GM23338 (cell line): ENCODE results near the gene NEO1. TPM values are rescaled to one million over a fixed set of nuclear protein-coding genes. Genes with fewer than 3 reads are reported as not detected.
A peak's percentile ranks its signal among the peaks of the same experiment; 100 is the strongest.

ENCODE experiments used
- ATAC-seq: fragments of 200-7000 bp; cut with Tn5 transposase; 3 replicates; pipeline ENCODE4 v1.9.1; 2020
- DNase-seq: peaks from one replicate; pipeline ENCODE4 v3.0.0-alpha.2; 2015; ENCODE audit warnings: low spot score
- H2AFZ ChIP-seq: fragments of 200-600 bp; sonication (generic); 2 replicates; pipeline ENCODE4 v1.8.0; 2016; ENCODE audit warnings: antibody characterized with exemption, mild to moderate bottlenecking, moderate library complexity
- H3F3A ChIP-seq: fragments of 200-600 bp; sonication (generic); replicated peaks from 2 replicates; pipeline ENCODE4 v1.8.0; 2017; ENCODE audit warnings: antibody characterized with exemption, mixed run types, low read depth
- H3K27ac ChIP-seq: fragments of 200-600 bp; sonication (generic); 2 replicates; pipeline ENCODE4 v1.6.1; 2016; ENCODE audit warnings: low read depth
- H3K27me3 ChIP-seq: fragments of 200-600 bp; sonication (generic); 2 replicates; pipeline ENCODE4 v1.8.0; 2016; ENCODE audit warnings: mild to moderate bottlenecking, mixed run types, moderate library complexity; ENCODE audit not compliant: insufficient read depth
- H3K36me3 ChIP-seq: fragments of 200-600 bp; sonication (generic); 2 replicates; pipeline ENCODE4 v1.8.0; 2016; ENCODE audit warnings: mild to moderate bottlenecking; ENCODE audit not compliant: insufficient read depth
- H3K4me1 ChIP-seq: fragments of 200-600 bp; sonication (generic); 2 replicates; pipeline ENCODE4 v1.8.0; 2016; ENCODE audit warnings: mild to moderate bottlenecking, moderate library complexity; ENCODE audit not compliant: insufficient read depth
- H3K4me2 ChIP-seq: fragments of 200-600 bp; sonication (generic); 2 replicates; pipeline ENCODE4 v1.7.1; 2017; ENCODE audit warnings: mixed run types
- H3K4me3 ChIP-seq: fragments of 200-600 bp; sonication (generic); 2 replicates; pipeline ENCODE4 v1.6.1; 2016; ENCODE audit warnings: mixed run types
- H3K79me2 ChIP-seq: fragments of 200-600 bp; sonication (generic); replicated peaks from 2 replicates; pipeline ENCODE4 v1.8.0; 2017; ENCODE audit warnings: mild to moderate bottlenecking; ENCODE audit not compliant: insufficient read depth
- H3K9me2 ChIP-seq: fragments of 200-600 bp; sonication (generic); 2 replicates; pipeline ENCODE4 v1.8.0; 2017; ENCODE audit not compliant: insufficient read depth
- H4K20me1 ChIP-seq: fragments of 200-600 bp; sonication (generic); replicated peaks from 2 replicates; pipeline ENCODE4 v1.8.0; 2017; ENCODE audit warnings: mild to moderate bottlenecking; ENCODE audit not compliant: insufficient read depth
- H3K27ac Mint-ChIP-seq: 2 replicates; pipeline ENCODE4 v1.8.0; 2020; ENCODE audit warnings: inconsistent platforms, mild to moderate bottlenecking, moderate library complexity, mixed read lengths
- H3K27me3 Mint-ChIP-seq: 3 replicates; pipeline ENCODE4 v1.8.0; 2022; ENCODE audit warnings: low read depth, mild to moderate bottlenecking, moderate library complexity, mixed read lengths, inconsistent platforms; ENCODE audit not compliant: insufficient read depth, poor library complexity
- H3K36me3 Mint-ChIP-seq: 3 replicates; pipeline ENCODE4 v1.8.0; 2021; ENCODE audit warnings: low read depth, mild to moderate bottlenecking, inconsistent platforms, moderate library complexity, mixed read lengths
- H3K4me1 Mint-ChIP-seq: 3 replicates; pipeline ENCODE4 v1.8.0; 2020; ENCODE audit warnings: mild to moderate bottlenecking, inconsistent platforms, mixed read lengths
- H3K4me3 Mint-ChIP-seq: 3 replicates; pipeline ENCODE4 v1.8.0; 2021; ENCODE audit warnings: moderate library complexity, mild to moderate bottlenecking, inconsistent platforms, mixed read lengths
- H3K9me3 Mint-ChIP-seq: 3 replicates; pipeline ENCODE4 v1.8.0; 2020; ENCODE audit warnings: moderate library complexity, mild to moderate bottlenecking, inconsistent platforms, mixed read lengths
- CREB1 ChIP-seq: fragments of 250-450 bp; sonication (Bioruptor Pico); IDR thresholded peaks from 2 replicates; pipeline ENCODE4 v1.5.0; 2020; ENCODE audit warnings: low read depth, mild to moderate bottlenecking, moderate library complexity
- EZH2 ChIP-seq: fragments of 200-600 bp; sonication (generic); IDR thresholded peaks from one replicate; pipeline ENCODE4 v1.8.0; 2017; ENCODE audit warnings: antibody characterized with exemption, mild to moderate bottlenecking, low read depth; ENCODE audit not compliant: unreplicated experiment
- EZH2phosphoT487 ChIP-seq: fragments of 200-600 bp; sonication (generic); IDR thresholded peaks from one replicate; pipeline ENCODE4 v1.8.1; 2018; ENCODE audit warnings: antibody characterized with exemption; ENCODE audit not compliant: unreplicated experiment
- JUNB ChIP-seq: IDR thresholded peaks from one replicate; pipeline ENCODE4 v1.6.1; 2016; ENCODE audit warnings: antibody characterized with exemption; ENCODE audit not compliant: unreplicated experiment
- NANOG ChIP-seq: IDR thresholded peaks from 2 replicates; pipeline ENCODE4 v1.6.1; 2016; ENCODE audit warnings: antibody characterized with exemption, borderline replicate concordance
- POLR2AphosphoS5 ChIP-seq: IDR thresholded peaks from 2 replicates; pipeline ENCODE4 v1.6.1; 2016; ENCODE audit warnings: antibody characterized with exemption, low read depth
- STAT1 ChIP-seq: IDR thresholded peaks from one replicate; pipeline ENCODE4 v1.6.1; 2016; ENCODE audit warnings: antibody characterized with exemption; ENCODE audit not compliant: unreplicated experiment
- ZNF114 ChIP-seq: fragments of 250-450 bp; sonication (Bioruptor Pico); IDR thresholded peaks from 2 replicates; pipeline ENCODE4 v1.5.0; 2020; ENCODE audit warnings: mild to moderate bottlenecking, moderate library complexity
- ZNF331 ChIP-seq: fragments of 250-450 bp; sonication (Bioruptor Pico); IDR thresholded peaks from 2 replicates; pipeline ENCODE4 v1.5.0; 2020; ENCODE audit warnings: low read depth, mild to moderate bottlenecking, moderate library complexity
- polyA plus RNA-seq: library from polyadenylated mRNA; unstranded; fragments of >200 nt; fragmentation: Nextera tagmentation; extraction: Ambion mirVana; gene quantifications from 2 replicates; pipeline ENCODE4 v1.2.1, GENCODE V29; 2016
- total RNA-seq: library from RNA; depleted of rRNA; stranded (reverse); fragments of >200 nt; shearing (Covaris generic); gene quantifications from 2 replicates; pipeline ENCODE4 v1.2.3, GENCODE V29; 2014
- TF ChIP-seq, protein P1 (sequence below), 2 experiments: fragments of 200-600 bp in 1 of 2; sonication (generic) in 1 of 2; conservative IDR thresholded peaks; 2 replicates each; pipeline versions ENCODE4 v1.5.1 to v1.6.1; 2016 to 2017; ENCODE audit warnings: antibody characterized with exemption in 2 of 2, low read depth in 2 of 2, mild to moderate bottlenecking in 2 of 2, moderate library complexity in 1 of 2
- TF ChIP-seq, protein P2 (sequence below): IDR thresholded peaks from one replicate; pipeline ENCODE4 v1.6.1; 2018; ENCODE audit warnings: antibody characterized with exemption; ENCODE audit not compliant: unreplicated experiment
- TF ChIP-seq, protein P3 (sequence below): fragments of 250-450 bp; sonication (Bioruptor Pico); IDR thresholded peaks from 2 replicates; pipeline ENCODE4 v1.5.0; 2020; ENCODE audit warnings: mild to moderate bottlenecking, moderate library complexity
- TF ChIP-seq, protein P4 (sequence below): IDR thresholded peaks from 2 replicates; pipeline ENCODE4 v1.6.1; 2016; ENCODE audit warnings: antibody characterized with exemption

Gene NEO1
- total and polyA plus RNA-seq, 2 experiments from 2014 or later: 8.4 to 45.8 TPM

DNA sequence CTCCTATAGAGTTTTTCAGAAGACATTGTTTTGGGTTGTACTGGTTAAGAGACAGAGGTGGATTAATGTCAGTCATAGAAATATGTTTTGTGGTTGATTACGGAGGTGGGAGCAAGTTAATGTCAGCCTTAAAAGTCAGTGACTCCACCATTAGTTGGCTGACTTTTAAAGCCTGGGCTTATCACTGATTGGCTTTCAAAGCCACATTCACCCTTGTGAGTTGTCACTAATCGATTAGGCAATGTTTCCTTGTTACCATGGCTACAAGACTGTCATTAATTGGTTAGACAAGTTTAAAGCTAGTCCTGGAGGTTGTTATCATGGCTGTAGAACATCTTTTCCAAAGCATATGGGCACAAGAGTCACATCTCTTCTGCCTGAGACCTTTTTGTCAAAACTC, 73.0 kb downstream of the NEO1 start:
- no peaks in the 10 kb centered on the region for H3F3A ChIP-seq
- no peak overlapping the region for H3K4me3 ChIP-seq
- ATAC-seq (no peak), DNase-seq (peak; percentile 9)
- no peak overlapping the region for H3K27ac ChIP-seq
- no peaks in the 10 kb centered on the region for H3K4me1 ChIP-seq
- H2AFZ ChIP-seq: no peak overlapping the region
- TF ChIP-seq, protein P1, sequence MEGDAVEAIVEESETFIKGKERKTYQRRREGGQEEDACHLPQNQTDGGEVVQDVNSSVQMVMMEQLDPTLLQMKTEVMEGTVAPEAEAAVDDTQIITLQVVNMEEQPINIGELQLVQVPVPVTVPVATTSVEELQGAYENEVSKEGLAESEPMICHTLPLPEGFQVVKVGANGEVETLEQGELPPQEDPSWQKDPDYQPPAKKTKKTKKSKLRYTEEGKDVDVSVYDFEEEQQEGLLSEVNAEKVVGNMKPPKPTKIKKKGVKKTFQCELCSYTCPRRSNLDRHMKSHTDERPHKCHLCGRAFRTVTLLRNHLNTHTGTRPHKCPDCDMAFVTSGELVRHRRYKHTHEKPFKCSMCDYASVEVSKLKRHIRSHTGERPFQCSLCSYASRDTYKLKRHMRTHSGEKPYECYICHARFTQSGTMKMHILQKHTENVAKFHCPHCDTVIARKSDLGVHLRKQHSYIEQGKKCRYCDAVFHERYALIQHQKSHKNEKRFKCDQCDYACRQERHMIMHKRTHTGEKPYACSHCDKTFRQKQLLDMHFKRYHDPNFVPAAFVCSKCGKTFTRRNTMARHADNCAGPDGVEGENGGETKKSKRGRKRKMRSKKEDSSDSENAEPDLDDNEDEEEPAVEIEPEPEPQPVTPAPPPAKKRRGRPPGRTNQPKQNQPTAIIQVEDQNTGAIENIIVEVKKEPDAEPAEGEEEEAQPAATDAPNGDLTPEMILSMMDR (conservative IDR thresholded peaks at IDR 0.05; ENCODE audit: low read depth in 2 of 2): no peak
- TF ChIP-seq, protein P2, sequence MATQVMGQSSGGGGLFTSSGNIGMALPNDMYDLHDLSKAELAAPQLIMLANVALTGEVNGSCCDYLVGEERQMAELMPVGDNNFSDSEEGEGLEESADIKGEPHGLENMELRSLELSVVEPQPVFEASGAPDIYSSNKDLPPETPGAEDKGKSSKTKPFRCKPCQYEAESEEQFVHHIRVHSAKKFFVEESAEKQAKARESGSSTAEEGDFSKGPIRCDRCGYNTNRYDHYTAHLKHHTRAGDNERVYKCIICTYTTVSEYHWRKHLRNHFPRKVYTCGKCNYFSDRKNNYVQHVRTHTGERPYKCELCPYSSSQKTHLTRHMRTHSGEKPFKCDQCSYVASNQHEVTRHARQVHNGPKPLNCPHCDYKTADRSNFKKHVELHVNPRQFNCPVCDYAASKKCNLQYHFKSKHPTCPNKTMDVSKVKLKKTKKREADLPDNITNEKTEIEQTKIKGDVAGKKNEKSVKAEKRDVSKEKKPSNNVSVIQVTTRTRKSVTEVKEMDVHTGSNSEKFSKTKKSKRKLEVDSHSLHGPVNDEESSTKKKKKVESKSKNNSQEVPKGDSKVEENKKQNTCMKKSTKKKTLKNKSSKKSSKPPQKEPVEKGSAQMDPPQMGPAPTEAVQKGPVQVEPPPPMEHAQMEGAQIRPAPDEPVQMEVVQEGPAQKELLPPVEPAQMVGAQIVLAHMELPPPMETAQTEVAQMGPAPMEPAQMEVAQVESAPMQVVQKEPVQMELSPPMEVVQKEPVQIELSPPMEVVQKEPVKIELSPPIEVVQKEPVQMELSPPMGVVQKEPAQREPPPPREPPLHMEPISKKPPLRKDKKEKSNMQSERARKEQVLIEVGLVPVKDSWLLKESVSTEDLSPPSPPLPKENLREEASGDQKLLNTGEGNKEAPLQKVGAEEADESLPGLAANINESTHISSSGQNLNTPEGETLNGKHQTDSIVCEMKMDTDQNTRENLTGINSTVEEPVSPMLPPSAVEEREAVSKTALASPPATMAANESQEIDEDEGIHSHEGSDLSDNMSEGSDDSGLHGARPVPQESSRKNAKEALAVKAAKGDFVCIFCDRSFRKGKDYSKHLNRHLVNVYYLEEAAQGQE: no peak
- TF ChIP-seq ZNF114 (CRISPR knock-in tag) (no peak), EZH2 (no peak), STAT1 (no peak), JUNB (no peak), POLR2AphosphoS5 (no peak), NANOG (no peak), ZNF331 (CRISPR knock-in tag) (no peak), CREB1 (no peak), EZH2phosphoT487 (no peak)
- TF ChIP-seq, protein P3, sequence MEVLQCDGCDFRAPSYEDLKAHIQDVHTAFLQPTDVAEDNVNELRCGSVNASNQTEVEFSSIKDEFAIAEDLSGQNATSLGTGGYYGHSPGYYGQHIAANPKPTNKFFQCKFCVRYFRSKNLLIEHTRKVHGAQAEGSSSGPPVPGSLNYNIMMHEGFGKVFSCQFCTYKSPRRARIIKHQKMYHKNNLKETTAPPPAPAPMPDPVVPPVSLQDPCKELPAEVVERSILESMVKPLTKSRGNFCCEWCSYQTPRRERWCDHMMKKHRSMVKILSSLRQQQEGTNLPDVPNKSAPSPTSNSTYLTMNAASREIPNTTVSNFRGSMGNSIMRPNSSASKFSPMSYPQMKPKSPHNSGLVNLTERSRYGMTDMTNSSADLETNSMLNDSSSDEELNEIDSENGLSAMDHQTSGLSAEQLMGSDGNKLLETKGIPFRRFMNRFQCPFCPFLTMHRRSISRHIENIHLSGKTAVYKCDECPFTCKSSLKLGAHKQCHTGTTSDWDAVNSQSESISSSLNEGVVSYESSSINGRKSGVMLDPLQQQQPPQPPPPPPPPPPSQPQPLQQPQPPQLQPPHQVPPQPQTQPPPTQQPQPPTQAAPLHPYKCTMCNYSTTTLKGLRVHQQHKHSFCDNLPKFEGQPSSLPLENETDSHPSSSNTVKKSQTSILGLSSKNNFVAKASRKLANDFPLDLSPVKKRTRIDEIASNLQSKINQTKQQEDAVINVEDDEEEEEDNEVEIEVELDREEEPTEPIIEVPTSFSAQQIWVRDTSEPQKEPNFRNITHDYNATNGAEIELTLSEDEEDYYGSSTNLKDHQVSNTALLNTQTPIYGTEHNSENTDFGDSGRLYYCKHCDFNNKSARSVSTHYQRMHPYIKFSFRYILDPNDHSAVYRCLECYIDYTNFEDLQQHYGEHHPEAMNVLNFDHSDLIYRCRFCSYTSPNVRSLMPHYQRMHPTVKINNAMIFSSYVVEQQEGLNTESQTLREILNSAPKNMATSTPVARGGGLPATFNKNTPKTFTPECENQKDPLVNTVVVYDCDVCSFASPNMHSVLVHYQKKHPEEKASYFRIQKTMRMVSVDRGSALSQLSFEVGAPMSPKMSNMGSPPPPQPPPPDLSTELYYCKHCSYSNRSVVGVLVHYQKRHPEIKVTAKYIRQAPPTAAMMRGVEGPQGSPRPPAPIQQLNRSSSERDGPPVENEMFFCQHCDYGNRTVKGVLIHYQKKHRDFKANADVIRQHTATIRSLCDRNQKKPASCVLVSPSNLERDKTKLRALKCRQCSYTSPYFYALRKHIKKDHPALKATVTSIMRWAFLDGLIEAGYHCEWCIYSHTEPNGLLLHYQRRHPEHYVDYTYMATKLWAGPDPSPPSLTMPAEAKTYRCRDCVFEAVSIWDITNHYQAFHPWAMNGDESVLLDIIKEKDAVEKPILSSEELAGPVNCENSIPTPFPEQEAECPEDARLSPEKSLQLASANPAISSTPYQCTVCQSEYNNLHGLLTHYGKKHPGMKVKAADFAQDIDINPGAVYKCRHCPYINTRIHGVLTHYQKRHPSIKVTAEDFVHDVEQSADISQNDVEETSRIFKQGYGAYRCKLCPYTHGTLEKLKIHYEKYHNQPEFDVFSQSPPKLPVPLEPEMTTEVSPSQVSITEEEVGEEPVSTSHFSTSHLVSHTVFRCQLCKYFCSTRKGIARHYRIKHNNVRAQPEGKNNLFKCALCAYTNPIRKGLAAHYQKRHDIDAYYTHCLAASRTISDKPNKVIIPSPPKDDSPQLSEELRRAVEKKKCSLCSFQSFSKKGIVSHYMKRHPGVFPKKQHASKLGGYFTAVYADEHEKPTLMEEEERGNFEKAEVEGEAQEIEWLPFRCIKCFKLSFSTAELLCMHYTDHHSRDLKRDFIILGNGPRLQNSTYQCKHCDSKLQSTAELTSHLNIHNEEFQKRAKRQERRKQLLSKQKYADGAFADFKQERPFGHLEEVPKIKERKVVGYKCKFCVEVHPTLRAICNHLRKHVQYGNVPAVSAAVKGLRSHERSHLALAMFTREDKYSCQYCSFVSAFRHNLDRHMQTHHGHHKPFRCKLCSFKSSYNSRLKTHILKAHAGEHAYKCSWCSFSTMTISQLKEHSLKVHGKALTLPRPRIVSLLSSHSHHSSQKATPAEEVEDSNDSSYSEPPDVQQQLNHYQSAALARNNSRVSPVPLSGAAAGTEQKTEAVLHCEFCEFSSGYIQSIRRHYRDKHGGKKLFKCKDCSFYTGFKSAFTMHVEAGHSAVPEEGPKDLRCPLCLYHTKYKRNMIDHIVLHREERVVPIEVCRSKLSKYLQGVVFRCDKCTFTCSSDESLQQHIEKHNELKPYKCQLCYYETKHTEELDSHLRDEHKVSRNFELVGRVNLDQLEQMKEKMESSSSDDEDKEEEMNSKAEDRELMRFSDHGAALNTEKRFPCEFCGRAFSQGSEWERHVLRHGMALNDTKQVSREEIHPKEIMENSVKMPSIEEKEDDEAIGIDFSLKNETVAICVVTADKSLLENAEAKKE: no peak
- TF ChIP-seq, protein P4, sequence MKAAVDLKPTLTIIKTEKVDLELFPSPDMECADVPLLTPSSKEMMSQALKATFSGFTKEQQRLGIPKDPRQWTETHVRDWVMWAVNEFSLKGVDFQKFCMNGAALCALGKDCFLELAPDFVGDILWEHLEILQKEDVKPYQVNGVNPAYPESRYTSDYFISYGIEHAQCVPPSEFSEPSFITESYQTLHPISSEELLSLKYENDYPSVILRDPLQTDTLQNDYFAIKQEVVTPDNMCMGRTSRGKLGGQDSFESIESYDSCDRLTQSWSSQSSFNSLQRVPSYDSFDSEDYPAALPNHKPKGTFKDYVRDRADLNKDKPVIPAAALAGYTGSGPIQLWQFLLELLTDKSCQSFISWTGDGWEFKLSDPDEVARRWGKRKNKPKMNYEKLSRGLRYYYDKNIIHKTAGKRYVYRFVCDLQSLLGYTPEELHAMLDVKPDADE: no peak
- H3K36me3 Mint-ChIP-seq: no peaks in the 10 kb centered on the region; the same call in 2 of the 3 replicates
- H3K27me3 Mint-ChIP-seq: no peaks in the 10 kb centered on the region
- H3K36me3 ChIP-seq: no peaks in the 10 kb centered on the region
- no peaks in the 10 kb centered on the region; the same call in 2 of the 3 replicates for H3K9me3 Mint-ChIP-seq
- H3K27ac Mint-ChIP-seq: no peak overlapping the region
- no peaks in the 10 kb centered on the region for H3K9me2 ChIP-seq
- no peaks in the 10 kb centered on the region for H3K79me2 ChIP-seq
- H4K20me1 ChIP-seq: 0 out of 2 replicates have a peak, but pooled peaks cover 3% of the 10 kb centered on the region
- H3K4me3 Mint-ChIP-seq: no peak overlapping the region
- H3K4me1 Mint-ChIP-seq: peaks cover 2% of the 10 kb centered on the region; the same call in 2 of the 3 replicates
- H3K4me2 ChIP-seq: no peak overlapping the region
- no peaks in the 10 kb centered on the region for H3K27me3 ChIP-seq
